ENCODE measurements around the gene REPS2. TPM values are rescaled to one million over a fixed set of nuclear protein-coding genes. Genes with fewer than 3 reads are reported as not detected.

The REPS2 gene
- total RNA-seq, 1 experiment from 2014 or later = 3.7 TPM

DNA sequence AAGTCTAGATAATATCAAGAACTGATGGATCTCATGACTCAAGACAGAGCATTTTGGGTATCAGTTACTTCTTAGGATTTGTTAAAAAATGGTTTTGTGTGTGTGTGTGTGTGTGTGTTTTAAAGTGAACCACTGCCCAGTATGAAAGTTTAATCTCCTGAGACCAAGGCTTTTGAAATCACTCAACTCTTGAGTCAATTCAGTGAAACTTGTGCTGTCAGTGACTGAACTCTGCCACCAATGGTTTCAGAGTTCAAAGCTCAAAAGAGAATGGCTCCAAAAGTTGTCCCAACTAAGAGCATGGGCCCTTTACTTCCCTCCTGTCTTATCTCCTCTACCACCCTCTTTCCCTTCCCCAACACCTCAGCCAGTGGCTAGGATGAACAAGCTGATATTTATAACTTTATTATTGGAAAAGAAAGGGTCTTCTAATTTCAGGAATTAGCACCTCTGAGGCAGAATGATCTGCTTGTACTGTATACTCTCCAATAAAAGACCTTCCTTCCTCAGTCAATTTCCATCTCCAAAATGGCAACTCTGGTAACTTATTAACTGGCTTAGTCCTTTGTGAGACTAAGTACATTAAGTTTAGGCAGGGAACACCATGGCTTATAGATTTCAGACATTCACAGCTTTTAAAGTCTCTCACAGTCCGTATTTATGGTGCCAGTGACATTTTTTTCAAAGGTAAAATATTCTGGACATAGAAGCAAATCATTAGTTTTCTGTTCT is 152.2 kb downstream of the REPS2 start:
- H2BK5ac ChIP-seq (ENCODE audit: insufficient read length, low read length) = no peak overlapping the region
- no peaks in the 10 kb centered on the region for H3K4me1 ChIP-seq (ENCODE audit: insufficient read depth, low read length)
- no peaks in the 10 kb centered on the region for H4K20me1 ChIP-seq (ENCODE audit: control insufficient read depth, insufficient read depth, insufficient read length)
- H3K79me1 ChIP-seq (ENCODE audit: insufficient read depth, low read depth, low read length, poor library complexity, severe bottlenecking) = no peaks in the 10 kb centered on the region
- no peak overlapping the region for H2BK12ac ChIP-seq (ENCODE audit: insufficient read length, low read depth, low read length)
- TF ChIP-seq, protein P1, sequence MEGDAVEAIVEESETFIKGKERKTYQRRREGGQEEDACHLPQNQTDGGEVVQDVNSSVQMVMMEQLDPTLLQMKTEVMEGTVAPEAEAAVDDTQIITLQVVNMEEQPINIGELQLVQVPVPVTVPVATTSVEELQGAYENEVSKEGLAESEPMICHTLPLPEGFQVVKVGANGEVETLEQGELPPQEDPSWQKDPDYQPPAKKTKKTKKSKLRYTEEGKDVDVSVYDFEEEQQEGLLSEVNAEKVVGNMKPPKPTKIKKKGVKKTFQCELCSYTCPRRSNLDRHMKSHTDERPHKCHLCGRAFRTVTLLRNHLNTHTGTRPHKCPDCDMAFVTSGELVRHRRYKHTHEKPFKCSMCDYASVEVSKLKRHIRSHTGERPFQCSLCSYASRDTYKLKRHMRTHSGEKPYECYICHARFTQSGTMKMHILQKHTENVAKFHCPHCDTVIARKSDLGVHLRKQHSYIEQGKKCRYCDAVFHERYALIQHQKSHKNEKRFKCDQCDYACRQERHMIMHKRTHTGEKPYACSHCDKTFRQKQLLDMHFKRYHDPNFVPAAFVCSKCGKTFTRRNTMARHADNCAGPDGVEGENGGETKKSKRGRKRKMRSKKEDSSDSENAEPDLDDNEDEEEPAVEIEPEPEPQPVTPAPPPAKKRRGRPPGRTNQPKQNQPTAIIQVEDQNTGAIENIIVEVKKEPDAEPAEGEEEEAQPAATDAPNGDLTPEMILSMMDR (conservative IDR thresholded peaks at IDR 0.05) = no peak
- no peaks in the 10 kb centered on the region for H3K23me2 ChIP-seq (ENCODE audit: insufficient read length, low read depth, low read length, poor library complexity, severe bottlenecking)
- no peak for DNase-seq
- H3K9me3 ChIP-seq (ENCODE audit: control insufficient read depth, low read depth, low read length) = peaks cover 7% of the 10 kb centered on the region
- no peak overlapping the region for H2AK5ac ChIP-seq (ENCODE audit: insufficient read length, low read length)
- H3K4me2 ChIP-seq (ENCODE audit: insufficient read depth, insufficient read length, low read length) = no peak overlapping the region
- no peaks in the 10 kb centered on the region for H3K27me3 ChIP-seq (ENCODE audit: insufficient read depth, low read length)
- no peak overlapping the region for H2AFZ ChIP-seq (ENCODE audit: low read length)
- Mint-ChIP-seq H3K36me3 (ENCODE audit: insufficient read depth in 1 of 3, low read depth in 3 of 3) (peaks cover 0 to 11% (median 2%) of the 10 kb centered on the region in 3 experiments; a peak in 4 of 7 replicates), H3K9me3 (peaks cover 0 to 10% of the 10 kb centered on the region in 2 experiments; a peak in 3 of 5 replicates), H3K27me3 (ENCODE audit: low read depth) (peaks cover 7% of the 10 kb centered on the region), H3K27ac (no peak overlapping the region), H3K4me1 (peaks cover 3 to 4% of the 10 kb centered on the region in 2 experiments; a peak in 3 of 4 replicates), H3K4me3 (no peak overlapping the region)
- H3K18ac ChIP-seq (ENCODE audit: insufficient read length, low read depth, low read length) = no peak overlapping the region
- no peak overlapping the region for H4K5ac ChIP-seq (ENCODE audit: insufficient read length, low read depth, low read length)
- H3K9ac ChIP-seq (ENCODE audit: extremely low read depth, insufficient read length, low read length) = no peak overlapping the region
- no peak overlapping the region for H3K27ac ChIP-seq (ENCODE audit: insufficient read length, low read depth, low read length)
- no CpG with 5 or more reads among the region's 1 CpG for WGBS (ENCODE audit: extremely low coverage, insufficient read length, low lambda C conversion rate)
- no peak overlapping the region for H2BK20ac ChIP-seq (ENCODE audit: low read depth, low read length, poor library complexity, severe bottlenecking)
- H3K14ac ChIP-seq (ENCODE audit: insufficient read depth, low read length) = no peak overlapping the region
- H4K91ac ChIP-seq (ENCODE audit: insufficient read length, low read depth, low read length) = no peak overlapping the region
- H3T11ph ChIP-seq (ENCODE audit: low read length) = no peak overlapping the region
- no peak overlapping the region for H2BK120ac ChIP-seq (ENCODE audit: low read depth, low read length, poor library complexity, severe bottlenecking)
- no peaks in the 10 kb centered on the region for H3K79me2 ChIP-seq (ENCODE audit: insufficient read depth, low read length)
- H4K8ac ChIP-seq (replicated peaks; ENCODE audit: insufficient read length, low read depth, low read length) = no peak overlapping the region
- no peak overlapping the region for H2BK15ac ChIP-seq (ENCODE audit: low read depth, low read length)
- no peak overlapping the region for H3K4ac ChIP-seq (ENCODE audit: low read depth, low read length)
- no peak overlapping the region for H3K23ac ChIP-seq (ENCODE audit: insufficient read length, low read depth, low read length)
- no peak overlapping the region for H3K56ac ChIP-seq (ENCODE audit: insufficient read length, low read depth, low read length)
